Endothelial cell (in vitro differentiated cells): ENCODE results near the gene CD209. TPM values are rescaled to one million over a fixed set of nuclear protein-coding genes. Genes with fewer than 3 reads are reported as not detected.

ENCODE experiments used
- DNase-seq: peaks from one replicate; pipeline ENCODE4 v3.0.0; 2021; ENCODE audit warnings: low spot score
- H3K27ac Mint-ChIP-seq: one replicate; pipeline ENCODE4 v1.8.0; 2021; ENCODE audit warnings: mixed read lengths, inconsistent platforms; ENCODE audit not compliant: unreplicated experiment
- H3K27me3 Mint-ChIP-seq: one replicate; pipeline ENCODE4 v1.8.0; 2021; ENCODE audit warnings: mild to moderate bottlenecking, moderate library complexity, mixed read lengths, inconsistent platforms; ENCODE audit not compliant: unreplicated experiment
- H3K36me3 Mint-ChIP-seq: one replicate; pipeline ENCODE4 v1.8.0; 2021; ENCODE audit warnings: mild to moderate bottlenecking, low read depth, mixed read lengths, inconsistent platforms; ENCODE audit not compliant: unreplicated experiment
- H3K4me1 Mint-ChIP-seq: one replicate; pipeline ENCODE4 v1.8.0; 2021; ENCODE audit warnings: mild to moderate bottlenecking, mixed read lengths, inconsistent platforms; ENCODE audit not compliant: unreplicated experiment
- H3K4me3 Mint-ChIP-seq: one replicate; pipeline ENCODE4 v1.8.0; 2021; ENCODE audit warnings: mild to moderate bottlenecking, mixed read lengths, inconsistent platforms; ENCODE audit not compliant: unreplicated experiment
- H3K9me3 Mint-ChIP-seq: one replicate; pipeline ENCODE4 v1.8.0; 2021; ENCODE audit warnings: mixed read lengths, inconsistent platforms; ENCODE audit not compliant: unreplicated experiment
- CTCF ChIP-seq: fragments of 200-600 bp; sonication (generic); IDR thresholded peaks from one replicate; pipeline ENCODE4 v1.5.0; 2021; ENCODE audit warnings: antibody characterized with exemption; ENCODE audit not compliant: unreplicated experiment
- total RNA-seq: library from RNA; stranded (reverse); fragmentation: NEBNext Ultra II Directional; extraction: Animal tissue kit (Norgen Biotek cat#: 25700); gene quantifications from one replicate; pipeline ENCODE4 v1.2.1, GENCODE V29; 2021; ENCODE audit not compliant: unreplicated experiment

The CD209 gene
- total RNA-seq, 1 donor from 2014 or later = not detected

DNA sequence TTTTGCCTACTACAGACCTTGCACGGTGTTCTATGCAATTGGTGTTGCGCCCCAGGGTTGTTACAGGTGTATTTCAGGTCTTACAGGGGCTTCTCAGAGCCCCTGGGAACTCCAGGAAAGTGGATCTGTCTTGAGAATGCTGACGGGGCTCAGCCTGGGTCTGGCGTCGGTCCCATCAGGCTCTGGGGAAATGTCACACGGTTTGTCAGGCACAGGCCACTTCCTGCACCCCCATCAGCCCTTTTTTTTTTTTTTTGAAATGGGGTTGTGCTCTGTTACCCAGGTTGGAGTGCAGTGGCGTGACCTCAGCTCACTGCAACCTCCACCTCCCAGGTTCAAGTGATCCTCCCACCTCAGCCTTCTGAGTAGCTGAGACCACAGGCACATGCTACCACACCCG is 28.7 kb downstream of the CD209 start:
- no peak for TF ChIP-seq CTCF
- no peak overlapping the region for H3K4me3 Mint-ChIP-seq
- H3K27me3 Mint-ChIP-seq = peaks cover 4% of the 10 kb centered on the region
- H3K27ac Mint-ChIP-seq = no peak overlapping the region
- H3K9me3 Mint-ChIP-seq = no peaks in the 10 kb centered on the region
- DNase-seq = no peak
- H3K36me3 Mint-ChIP-seq = no peaks in the 10 kb centered on the region
- no peaks in the 10 kb centered on the region for H3K4me1 Mint-ChIP-seq

DNA sequence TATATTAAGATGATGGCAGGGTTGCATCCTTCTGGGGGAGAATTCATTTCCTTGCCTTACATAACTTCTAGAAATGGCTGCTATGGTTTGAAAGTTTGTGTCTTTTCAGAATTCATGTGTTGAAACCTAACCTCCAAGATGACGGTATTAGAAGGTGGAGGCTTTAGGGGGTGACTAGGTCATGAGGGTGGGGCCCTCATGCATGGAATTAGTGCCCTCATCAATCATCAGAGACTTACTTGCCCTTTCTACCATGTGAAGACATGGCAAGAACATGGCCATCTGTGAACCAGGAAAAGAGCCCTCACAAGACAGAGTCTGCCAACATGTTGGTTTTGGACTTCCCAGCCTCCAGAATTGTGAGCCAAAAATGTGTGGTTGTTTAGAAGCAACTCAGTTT is 30.6 kb downstream of the CD209 start:
- Mint-ChIP-seq H3K27me3 (no peaks in the 10 kb centered on the region), H3K9me3 (no peaks in the 10 kb centered on the region), H3K27ac (no peak overlapping the region), H3K4me3 (no peak overlapping the region), H3K4me1 (no peaks in the 10 kb centered on the region), H3K36me3 (no peaks in the 10 kb centered on the region)
- no peak for DNase-seq
- no peak for TF ChIP-seq CTCF

GRCh38 chr19:7715671-7716070 is 31.7 kb downstream of the CD209 start:
- Mint-ChIP-seq H3K27me3 (no peaks in the 10 kb centered on the region), H3K4me3 (no peak overlapping the region), H3K4me1 (no peaks in the 10 kb centered on the region), H3K9me3 (no peaks in the 10 kb centered on the region), H3K27ac (no peak overlapping the region), H3K36me3 (no peaks in the 10 kb centered on the region)
- no peak for DNase-seq
- TF ChIP-seq CTCF = no peak

DNA sequence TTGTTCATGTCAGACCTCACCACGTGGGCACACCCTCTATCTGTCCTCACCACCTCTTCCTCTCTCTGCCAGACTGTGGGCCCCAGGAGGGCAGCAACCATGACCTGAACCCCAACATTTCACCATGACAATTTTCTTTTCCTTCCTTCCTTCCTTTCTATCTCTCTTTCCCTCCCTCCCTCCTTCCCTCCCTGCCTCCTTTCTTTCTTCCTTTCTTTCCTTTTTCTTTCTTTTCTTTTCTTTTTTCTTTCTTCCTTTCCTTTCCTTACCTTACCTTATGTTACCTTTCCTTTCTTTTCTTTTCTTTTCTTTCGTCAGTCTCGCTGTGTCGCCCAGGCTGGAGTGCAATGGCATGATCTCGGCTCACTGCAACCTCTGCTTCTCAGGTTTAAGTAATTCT is 36.7 kb downstream of the CD209 start:
- Mint-ChIP-seq H3K27me3 (peaks cover 9% of the 10 kb centered on the region), H3K4me1 (no peaks in the 10 kb centered on the region), H3K36me3 (no peaks in the 10 kb centered on the region), H3K4me3 (no peak overlapping the region), H3K27ac (no peak overlapping the region), H3K9me3 (no peaks in the 10 kb centered on the region)
- DNase-seq = no peak
- no peak for TF ChIP-seq CTCF

- Mint-ChIP-seq H3K36me3 (no peaks in the 10 kb centered on the region), H3K27ac (no peak overlapping the region), H3K27me3 (peaks cover 9% of the 10 kb centered on the region), H3K4me3 (no peak overlapping the region), H3K9me3 (no peaks in the 10 kb centered on the region), H3K4me1 (no peaks in the 10 kb centered on the region)
- no peak for DNase-seq
- no peak for TF ChIP-seq CTCF
Measured at GRCh38 chr19:7709932-7710460, 37.3 kb downstream of the CD209 start.
